ENCODE measurements around the gene RPL13A.
A peak's percentile ranks its signal among the peaks of the same experiment; 100 is the strongest.
"Not testable (repeated sequence)": the region's sequence is repeated elsewhere in the genome, so short reads cannot be mapped to it uniquely, and the experiment has no call there.

RPL13A gene

DNA sequence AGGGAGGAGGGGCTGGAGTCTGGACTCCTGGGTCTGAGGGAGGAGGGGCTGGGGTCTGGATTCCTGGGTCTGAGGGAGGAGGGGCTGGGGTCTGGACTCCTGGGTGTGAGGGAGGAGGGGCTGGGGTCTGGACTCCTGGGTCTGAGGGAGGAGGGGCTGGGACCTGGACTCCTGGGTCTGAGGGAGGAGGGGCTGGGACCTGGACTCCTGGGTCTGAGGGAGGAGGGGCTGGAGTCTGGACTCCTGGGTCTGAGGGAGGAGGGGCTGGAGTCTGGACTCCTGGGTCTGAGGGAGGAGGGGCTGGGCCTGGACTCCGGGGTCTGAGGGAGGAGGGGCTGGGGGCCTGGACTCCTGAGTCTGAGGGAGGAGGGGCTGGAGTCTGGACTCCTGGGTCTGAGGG is 26.3 kb upstream of the RPL13A start:
- H3K27ac ChIP-seq (ENCODE audit: low read length); H3K9me3 ChIP-seq (ENCODE audit: control insufficient read depth, low read depth, low read length); H3K9ac ChIP-seq (ENCODE audit: low read length); H3K4me1 ChIP-seq (ENCODE audit: control insufficient read depth, low read depth, low read length); H3K4me3 ChIP-seq (ENCODE audit: low read length); H3K27me3 ChIP-seq (ENCODE audit: control insufficient read depth, insufficient read depth, low read length); H3K36me3 ChIP-seq (ENCODE audit: control insufficient read depth, low read depth, low read length): not testable (repeated sequence)

DNA sequence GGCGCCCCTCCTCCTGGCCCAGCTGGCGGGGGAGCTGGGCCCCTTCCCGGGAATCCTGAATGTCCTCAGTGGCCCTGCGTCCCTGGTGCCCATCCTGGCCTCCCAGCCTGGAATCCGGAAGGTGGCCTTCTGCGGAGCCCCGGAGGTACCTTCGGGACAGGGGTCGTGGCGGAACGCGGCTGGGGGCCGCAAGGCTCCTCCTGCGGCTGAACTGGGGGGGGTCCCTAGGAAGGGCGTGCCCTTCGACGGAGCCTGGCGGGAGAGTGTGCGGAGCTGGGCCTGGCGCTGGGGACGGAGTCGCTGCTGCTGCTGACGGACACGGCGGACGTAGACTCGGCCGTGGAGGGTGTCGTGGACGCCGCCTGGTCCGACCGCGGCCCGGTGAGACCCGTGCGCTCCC is 25.8 kb upstream of the RPL13A start:
- no peak overlapping the region for H3K27ac ChIP-seq (ENCODE audit: low read length)
- H3K9ac ChIP-seq (ENCODE audit: low read length): no peak overlapping the region
- no peaks in the 10 kb centered on the region for H3K9me3 ChIP-seq (ENCODE audit: control insufficient read depth, low read depth, low read length)
- H3K4me3 ChIP-seq (ENCODE audit: low read length): no peak overlapping the region
- no peaks in the 10 kb centered on the region for H3K27me3 ChIP-seq (ENCODE audit: control insufficient read depth, insufficient read depth, low read length)
- H3K36me3 ChIP-seq (ENCODE audit: control insufficient read depth, low read depth, low read length): no peaks in the 10 kb centered on the region
- H3K4me1 ChIP-seq (ENCODE audit: control insufficient read depth, low read depth, low read length): no peaks in the 10 kb centered on the region

DNA sequence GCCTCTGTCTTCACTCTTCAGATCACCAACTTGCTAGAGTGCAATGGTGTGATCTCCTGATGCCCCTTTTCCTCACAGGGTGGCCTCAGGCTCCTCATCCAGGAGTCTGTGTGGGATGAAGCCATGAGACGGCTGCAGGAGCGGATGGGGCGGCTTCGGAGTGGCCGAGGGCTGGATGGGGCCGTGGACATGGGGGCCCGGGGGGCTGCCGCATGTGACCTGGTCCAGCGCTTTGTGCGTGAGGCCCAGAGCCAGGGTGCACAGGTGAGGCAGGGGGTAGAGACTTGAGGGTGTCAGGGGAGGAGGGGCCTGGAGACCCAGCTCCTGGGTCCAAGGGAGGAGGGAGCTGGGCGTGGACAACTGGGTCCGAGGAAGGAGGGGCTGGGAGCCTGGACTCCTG is 24.9 kb upstream of the RPL13A start:
- no peak overlapping the region for H3K4me3 ChIP-seq (ENCODE audit: low read length)
- no peak overlapping the region for H3K9ac ChIP-seq (ENCODE audit: low read length)
- no peaks in the 10 kb centered on the region for H3K27me3 ChIP-seq (ENCODE audit: control insufficient read depth, insufficient read depth, low read length)
- no peak overlapping the region for H3K27ac ChIP-seq (ENCODE audit: low read length)
- no peaks in the 10 kb centered on the region for H3K36me3 ChIP-seq (ENCODE audit: control insufficient read depth, low read depth, low read length)
- no peaks in the 10 kb centered on the region for H3K9me3 ChIP-seq (ENCODE audit: control insufficient read depth, low read depth, low read length)
- H3K4me1 ChIP-seq (ENCODE audit: control insufficient read depth, low read depth, low read length): no peaks in the 10 kb centered on the region

DNA sequence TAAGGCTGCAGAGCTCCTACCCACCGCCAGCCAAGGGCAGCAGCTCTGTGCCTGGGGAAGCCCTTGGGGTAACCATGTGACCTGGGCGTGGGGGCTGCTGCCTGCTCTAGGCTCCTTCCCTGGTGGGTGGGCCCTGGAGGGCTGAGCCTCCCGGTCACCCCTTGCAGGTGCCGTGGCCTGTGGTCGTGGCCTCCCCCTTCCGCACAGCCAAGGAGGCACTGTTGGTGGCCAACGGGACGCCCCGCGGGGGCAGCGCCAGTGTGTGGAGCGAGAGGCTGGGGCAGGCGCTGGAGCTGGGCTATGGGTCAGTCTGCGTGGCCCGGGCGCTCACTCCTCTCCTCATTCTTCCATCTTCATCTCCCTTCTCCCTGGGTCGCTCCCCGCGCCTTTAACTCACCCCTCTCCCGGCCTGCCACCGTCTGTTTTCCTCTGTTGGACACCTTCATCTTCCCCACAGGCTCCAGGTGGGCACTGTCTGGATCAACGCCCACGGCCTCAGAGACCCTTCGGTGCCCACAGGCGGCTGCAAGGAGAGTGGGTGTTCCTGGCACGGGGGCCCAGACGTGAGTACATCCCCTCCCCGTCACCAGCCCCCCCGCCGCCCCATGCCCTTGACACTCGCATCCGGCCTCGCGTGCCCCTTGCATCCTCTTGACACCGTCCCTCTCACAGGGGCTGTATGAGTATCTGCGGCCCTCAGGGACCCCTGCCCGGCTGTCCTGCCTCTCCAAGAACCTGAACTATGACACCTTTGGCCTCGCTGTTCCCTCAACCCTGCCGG is 23.3 kb upstream of the RPL13A start:
- H3K27me3 ChIP-seq (ENCODE audit: control insufficient read depth, insufficient read depth, low read length): no peaks in the 10 kb centered on the region
- H3K36me3 ChIP-seq (ENCODE audit: control insufficient read depth, low read depth, low read length): no peaks in the 10 kb centered on the region
- H3K9ac ChIP-seq (ENCODE audit: low read length): no peak overlapping the region
- H3K4me1 ChIP-seq (ENCODE audit: control insufficient read depth, low read depth, low read length): peaks cover 5% of the 10 kb centered on the region
- H3K4me3 ChIP-seq (ENCODE audit: low read length): no peak overlapping the region
- no peaks in the 10 kb centered on the region for H3K9me3 ChIP-seq (ENCODE audit: control insufficient read depth, low read depth, low read length)
- no peak overlapping the region for H3K27ac ChIP-seq (ENCODE audit: low read length)

DNA sequence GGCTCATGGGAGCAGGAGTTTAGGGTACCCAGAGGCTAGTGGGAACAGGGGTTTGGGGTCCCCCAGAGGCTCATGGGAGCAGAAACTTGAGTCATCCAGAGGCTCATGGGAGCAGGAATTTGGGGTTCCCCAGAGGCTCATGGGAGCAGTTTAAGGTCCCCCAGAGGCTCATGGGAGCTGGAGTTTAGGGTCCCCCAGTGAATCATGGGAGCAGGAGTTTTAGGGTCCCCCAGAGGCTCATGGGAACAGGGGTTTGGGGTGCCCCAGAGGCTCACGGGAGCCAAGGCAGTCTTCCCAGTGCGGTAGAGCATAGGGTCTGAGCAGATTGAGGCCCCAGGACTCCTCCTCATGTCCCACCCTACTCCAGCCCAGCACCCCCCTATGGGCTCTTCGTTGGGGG is 22.0 kb upstream of the RPL13A start:
- H3K27ac ChIP-seq (ENCODE audit: low read length): no peak overlapping the region
- peaks cover 7% of the 10 kb centered on the region for H3K36me3 ChIP-seq (ENCODE audit: control insufficient read depth, low read depth, low read length)
- no peak overlapping the region for H3K4me3 ChIP-seq (ENCODE audit: low read length)
- peaks cover 5% of the 10 kb centered on the region for H3K4me1 ChIP-seq (ENCODE audit: control insufficient read depth, low read depth, low read length)
- H3K27me3 ChIP-seq (ENCODE audit: control insufficient read depth, insufficient read depth, low read length): no peaks in the 10 kb centered on the region
- no peak overlapping the region for H3K9ac ChIP-seq (ENCODE audit: low read length)
- no peaks in the 10 kb centered on the region for H3K9me3 ChIP-seq (ENCODE audit: control insufficient read depth, low read depth, low read length)

DNA sequence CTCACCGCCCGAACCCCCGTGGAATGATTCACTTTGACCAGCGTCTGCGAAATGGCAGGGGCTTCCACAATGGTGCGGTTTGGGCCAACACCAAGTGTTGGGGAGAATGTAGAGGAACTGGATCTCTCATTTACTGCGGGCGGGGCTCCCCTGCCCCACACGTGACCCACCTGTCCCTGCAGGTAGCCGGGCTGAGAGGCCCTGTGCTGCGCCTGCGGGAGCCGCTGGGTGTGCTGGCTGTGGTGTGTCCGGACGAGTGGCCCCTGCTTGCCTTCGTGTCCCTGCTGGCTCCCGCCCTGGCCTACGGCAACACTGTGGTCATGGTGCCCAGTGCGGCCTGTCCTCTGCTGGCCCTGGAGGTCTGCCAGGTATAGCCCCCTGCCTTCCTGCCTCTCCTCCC is 19.2 kb upstream of the RPL13A start:
- Histone ChIP-seq H3K9me3 (ENCODE audit: control insufficient read depth, low read depth, low read length) (no peaks in the 10 kb centered on the region), H3K36me3 (ENCODE audit: control insufficient read depth, low read depth, low read length) (peaks cover 8% of the 10 kb centered on the region), H3K4me3 (ENCODE audit: low read length) (no peak overlapping the region), H3K27ac (ENCODE audit: low read length) (no peak overlapping the region), H3K9ac (ENCODE audit: low read length) (peak overlapping the region; percentile 48), H3K4me1 (ENCODE audit: control insufficient read depth, low read depth, low read length) (peaks cover 5% of the 10 kb centered on the region), H3K27me3 (ENCODE audit: control insufficient read depth, insufficient read depth, low read length) (no peaks in the 10 kb centered on the region)

DNA sequence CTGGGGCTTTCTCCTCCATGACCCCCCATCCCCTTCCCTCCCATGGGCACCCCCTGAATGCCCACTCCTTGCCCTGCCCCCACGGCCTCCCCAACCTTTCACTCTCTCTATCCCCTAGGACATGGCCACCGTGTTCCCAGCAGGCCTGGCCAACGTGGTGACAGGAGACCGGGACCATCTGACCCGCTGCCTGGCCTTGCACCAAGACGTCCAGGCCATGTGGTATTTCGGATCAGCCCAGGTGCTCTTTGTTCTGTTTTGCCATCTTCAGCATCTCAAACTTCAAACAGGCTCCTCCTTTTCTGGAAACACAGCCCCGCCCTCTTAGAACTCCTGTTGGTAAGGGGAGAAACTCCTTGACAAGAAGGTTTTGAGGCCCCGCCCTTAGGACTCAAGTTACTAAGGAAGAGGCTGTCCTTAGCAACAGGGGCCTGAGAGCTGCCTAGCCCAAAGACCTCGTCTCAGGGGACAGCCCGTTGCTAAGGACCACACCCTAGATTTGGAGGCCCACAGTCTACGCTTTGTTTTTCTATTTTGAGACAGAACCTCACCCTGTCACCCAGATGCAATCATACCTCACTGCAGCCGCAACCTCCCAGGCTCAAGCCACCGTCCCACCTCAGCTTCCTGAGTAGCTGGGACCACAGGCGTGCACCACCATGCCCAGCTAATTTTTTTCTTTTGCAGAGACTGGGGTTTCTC is 18.5 kb upstream of the RPL13A start:
- peak overlapping the region; percentile 48 for H3K9ac ChIP-seq (ENCODE audit: low read length)
- H3K4me1 ChIP-seq (ENCODE audit: control insufficient read depth, low read depth, low read length): peaks cover 5% of the 10 kb centered on the region

DNA sequence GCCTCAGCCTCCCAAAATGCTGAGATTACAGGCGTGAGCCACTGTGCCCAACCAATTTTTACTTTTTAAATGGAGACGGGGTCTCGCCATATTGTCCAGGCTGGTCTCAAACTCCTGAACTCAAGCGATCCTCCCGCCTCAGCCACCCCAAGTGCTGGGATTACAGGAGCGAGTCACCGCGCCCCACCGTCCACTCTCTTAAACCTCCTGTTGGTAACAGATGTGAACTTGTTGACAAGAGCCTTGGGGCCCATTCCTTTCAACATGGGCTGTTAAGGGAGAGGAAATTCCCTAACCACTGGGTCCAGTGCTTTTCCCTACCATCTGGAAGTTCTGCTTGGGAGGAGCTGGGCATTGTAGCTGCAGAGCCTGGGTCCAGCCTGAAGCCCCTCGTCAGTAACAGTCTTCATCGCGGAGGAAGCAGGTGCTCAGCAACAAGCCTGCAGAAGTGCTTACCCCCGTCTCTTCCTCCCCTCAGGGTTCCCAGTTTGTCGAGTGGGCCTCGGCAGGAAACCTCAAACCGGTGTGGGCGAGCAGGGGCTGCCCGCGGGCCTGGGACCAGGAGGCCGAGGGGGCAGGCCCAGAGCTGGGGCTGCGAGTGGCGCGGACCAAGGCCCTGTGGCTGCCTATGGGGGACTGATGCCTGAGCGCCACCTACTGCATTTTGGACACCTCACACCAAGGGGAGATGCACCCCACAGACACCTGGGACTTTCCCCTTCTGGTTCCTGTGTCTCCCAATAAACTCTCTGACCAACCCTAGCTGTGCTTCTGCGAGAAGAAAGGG is 17.4 kb upstream of the RPL13A start:
- no peak overlapping the region for H3K27ac ChIP-seq (ENCODE audit: low read length)
- H3K9ac ChIP-seq (ENCODE audit: low read length): no peak overlapping the region
- H3K36me3 ChIP-seq (ENCODE audit: control insufficient read depth, low read depth, low read length): peaks cover 8% of the 10 kb centered on the region
- no peak overlapping the region for H3K4me3 ChIP-seq (ENCODE audit: low read length)
- H3K9me3 ChIP-seq (ENCODE audit: control insufficient read depth, low read depth, low read length): no peaks in the 10 kb centered on the region
- H3K4me1 ChIP-seq (ENCODE audit: control insufficient read depth, low read depth, low read length): peaks cover 5% of the 10 kb centered on the region
- H3K27me3 ChIP-seq (ENCODE audit: control insufficient read depth, insufficient read depth, low read length): peaks cover 6% of the 10 kb centered on the region

More for the DNA sequence above, 18.5 kb upstream of the RPL13A start:
- Histone ChIP-seq H3K27ac (ENCODE audit: low read length) (peak overlapping the region; percentile 59), H3K27me3 (ENCODE audit: control insufficient read depth, insufficient read depth, low read length) (no peaks in the 10 kb centered on the region), H3K4me3 (ENCODE audit: low read length) (no peak overlapping the region), H3K36me3 (ENCODE audit: control insufficient read depth, low read depth, low read length) (peaks cover 8% of the 10 kb centered on the region), H3K9me3 (ENCODE audit: control insufficient read depth, low read depth, low read length) (no peaks in the 10 kb centered on the region)

DNA sequence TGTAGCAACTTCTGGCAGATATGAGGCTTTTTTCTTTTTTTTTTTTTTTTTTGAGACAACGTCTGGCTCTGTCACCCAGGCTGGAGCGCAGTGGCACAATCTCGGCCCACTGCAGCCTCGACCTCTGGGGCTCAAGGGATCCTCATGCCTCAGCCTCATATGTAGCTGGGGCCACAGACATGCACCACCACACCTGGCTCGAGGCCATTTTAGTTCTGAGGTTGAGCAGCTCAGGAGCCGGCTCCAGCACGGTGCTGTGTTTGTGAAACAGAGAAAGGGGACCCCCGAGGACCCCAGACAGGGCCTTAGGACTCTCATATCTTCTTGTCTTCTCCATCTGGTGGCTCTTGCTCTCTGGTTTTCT is 16.8 kb upstream of the RPL13A start:
- no peaks in the 10 kb centered on the region for H3K9me3 ChIP-seq (ENCODE audit: control insufficient read depth, low read depth, low read length)
- no peak overlapping the region for H3K9ac ChIP-seq (ENCODE audit: low read length)
- H3K4me3 ChIP-seq (ENCODE audit: low read length): no peak overlapping the region
- H3K36me3 ChIP-seq (ENCODE audit: control insufficient read depth, low read depth, low read length): peaks cover 8% of the 10 kb centered on the region
- H3K27me3 ChIP-seq (ENCODE audit: control insufficient read depth, insufficient read depth, low read length): peaks cover 10% of the 10 kb centered on the region
- H3K4me1 ChIP-seq (ENCODE audit: control insufficient read depth, low read depth, low read length): peaks cover 5% of the 10 kb centered on the region
- H3K27ac ChIP-seq (ENCODE audit: low read length): no peak overlapping the region

DNA sequence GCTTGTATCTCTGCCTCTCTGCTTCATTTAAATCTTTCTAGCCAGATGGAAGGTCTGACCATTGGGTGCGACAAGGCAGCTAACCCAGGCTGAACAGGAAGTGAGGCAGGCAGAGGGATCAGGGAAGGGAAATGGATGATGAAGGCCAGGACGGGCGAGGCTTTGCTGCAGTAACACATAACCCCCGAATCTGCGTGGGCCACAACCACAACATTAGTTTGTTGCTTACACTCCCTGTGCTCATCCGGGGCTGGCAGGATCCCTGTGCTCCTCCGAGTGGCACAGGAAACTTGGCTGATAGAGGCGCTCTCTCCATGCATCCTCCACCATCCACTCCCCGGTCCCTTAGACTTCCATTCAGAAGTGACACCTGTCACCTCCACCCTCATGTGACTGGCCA is 14.5 kb upstream of the RPL13A start:
- H3K27me3 ChIP-seq (ENCODE audit: control insufficient read depth, insufficient read depth, low read length): peaks cover 10% of the 10 kb centered on the region
- H3K9ac ChIP-seq (ENCODE audit: low read length): no peak overlapping the region
- no peaks in the 10 kb centered on the region for H3K9me3 ChIP-seq (ENCODE audit: control insufficient read depth, low read depth, low read length)
- H3K27ac ChIP-seq (ENCODE audit: low read length): no peak overlapping the region
- peaks cover 8% of the 10 kb centered on the region for H3K36me3 ChIP-seq (ENCODE audit: control insufficient read depth, low read depth, low read length)
- peaks cover 8% of the 10 kb centered on the region for H3K4me1 ChIP-seq (ENCODE audit: control insufficient read depth, low read depth, low read length)
- no peak overlapping the region for H3K4me3 ChIP-seq (ENCODE audit: low read length)

DNA sequence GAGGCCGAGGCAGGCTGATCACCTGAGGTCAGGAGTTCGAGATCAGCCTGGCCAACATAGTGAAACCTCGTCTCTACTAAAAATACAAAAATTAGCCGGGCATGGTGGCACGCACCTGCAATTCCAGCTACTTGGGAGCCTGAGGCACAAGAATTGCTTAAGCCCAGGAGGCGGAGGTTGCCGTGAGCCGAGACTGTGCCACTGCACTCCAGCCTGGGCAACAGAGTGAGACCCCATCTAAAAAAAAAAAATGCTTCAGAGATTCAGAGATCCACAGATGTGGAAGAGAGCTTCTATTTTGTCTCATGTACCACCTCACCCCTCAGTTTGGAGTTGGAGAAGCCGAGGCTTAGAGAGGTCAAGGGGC is 13.9 kb upstream of the RPL13A start:
- not testable (repeated sequence) for H3K36me3 ChIP-seq (ENCODE audit: control insufficient read depth, low read depth, low read length); H3K4me1 ChIP-seq (ENCODE audit: control insufficient read depth, low read depth, low read length); H3K27me3 ChIP-seq (ENCODE audit: control insufficient read depth, insufficient read depth, low read length); H3K9me3 ChIP-seq (ENCODE audit: control insufficient read depth, low read depth, low read length); H3K4me3 ChIP-seq (ENCODE audit: low read length); H3K27ac ChIP-seq (ENCODE audit: low read length); H3K9ac ChIP-seq (ENCODE audit: low read length)

All from iPS-18a (cell line).